ENCODE data around the gene DDX59. TPM values are rescaled to one million over a fixed set of nuclear protein-coding genes. Genes with fewer than 3 reads are reported as not detected.

Gene DDX59
- total RNA-seq, 4 donors from 2014 or later, result 17.9 to 40.8 (median 24.2) TPM

DNA sequence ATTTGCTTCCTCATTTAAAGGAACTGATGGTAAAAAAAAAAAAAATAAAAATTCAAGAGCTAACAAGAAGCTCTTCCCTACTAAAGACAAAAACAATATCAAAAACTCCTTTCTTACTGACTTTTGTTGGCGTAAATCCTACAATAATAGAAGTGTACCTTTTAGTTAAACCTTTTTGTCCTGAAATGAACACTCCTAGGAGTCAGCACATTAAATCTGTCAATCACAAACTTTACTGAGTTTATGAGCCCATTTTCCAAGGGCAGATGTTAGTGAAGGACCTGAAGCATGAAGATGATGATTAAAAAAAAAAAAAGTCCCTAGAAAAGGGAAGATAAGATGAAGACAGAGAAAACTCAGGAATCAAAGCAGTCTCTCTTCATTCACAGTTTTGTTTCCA, 22.6 kb upstream of the DDX59 start:
- intact Hi-C loops (cut with DNase I; ENCODE audit: low total_unique reads), result no loop called here
- TF ChIP-seq, protein P1, sequence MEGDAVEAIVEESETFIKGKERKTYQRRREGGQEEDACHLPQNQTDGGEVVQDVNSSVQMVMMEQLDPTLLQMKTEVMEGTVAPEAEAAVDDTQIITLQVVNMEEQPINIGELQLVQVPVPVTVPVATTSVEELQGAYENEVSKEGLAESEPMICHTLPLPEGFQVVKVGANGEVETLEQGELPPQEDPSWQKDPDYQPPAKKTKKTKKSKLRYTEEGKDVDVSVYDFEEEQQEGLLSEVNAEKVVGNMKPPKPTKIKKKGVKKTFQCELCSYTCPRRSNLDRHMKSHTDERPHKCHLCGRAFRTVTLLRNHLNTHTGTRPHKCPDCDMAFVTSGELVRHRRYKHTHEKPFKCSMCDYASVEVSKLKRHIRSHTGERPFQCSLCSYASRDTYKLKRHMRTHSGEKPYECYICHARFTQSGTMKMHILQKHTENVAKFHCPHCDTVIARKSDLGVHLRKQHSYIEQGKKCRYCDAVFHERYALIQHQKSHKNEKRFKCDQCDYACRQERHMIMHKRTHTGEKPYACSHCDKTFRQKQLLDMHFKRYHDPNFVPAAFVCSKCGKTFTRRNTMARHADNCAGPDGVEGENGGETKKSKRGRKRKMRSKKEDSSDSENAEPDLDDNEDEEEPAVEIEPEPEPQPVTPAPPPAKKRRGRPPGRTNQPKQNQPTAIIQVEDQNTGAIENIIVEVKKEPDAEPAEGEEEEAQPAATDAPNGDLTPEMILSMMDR (IDR thresholded peaks at IDR 0.05), result no peak
- no peak for TF ChIP-seq POLR2A (IDR thresholded peaks at IDR 0.05)
- no peak for DNase-seq (ENCODE audit: low spot score in 2 of 2)
- WGBS, 2 donors, result 84 to 100% methylated on average over 1 of the region's 1 CpG
- H3K4me3 ChIP-seq (ENCODE audit: low read depth, poor library complexity, severe bottlenecking), result no peak overlapping the region

DNA sequence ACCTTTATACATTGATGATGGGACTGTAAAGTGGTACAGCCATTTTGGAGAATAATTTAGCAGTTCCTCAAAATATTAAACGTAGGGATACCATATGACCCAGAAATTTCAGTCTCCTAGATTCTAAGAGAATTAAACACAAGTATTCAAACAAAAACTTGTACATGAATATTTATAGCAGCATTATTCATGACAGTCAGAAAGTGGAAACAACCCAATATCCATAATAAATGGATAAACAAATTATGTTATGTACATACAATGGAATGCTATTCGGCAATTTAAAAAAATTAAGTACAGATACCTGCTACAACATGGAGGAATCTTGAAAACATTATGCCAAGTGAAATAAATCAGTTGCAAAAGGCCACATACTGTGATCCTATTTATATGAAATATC, 16.9 kb upstream of the DDX59 start:
- 22 to 28% methylated on average over 2 of the region's 2 CpGs for WGBS, 2 donors
- intact Hi-C loops (cut with DNase I; ENCODE audit: low total_unique reads), result no loop called here
- no peak for DNase-seq (ENCODE audit: low spot score in 2 of 2)
- TF ChIP-seq POLR2A (IDR thresholded peaks at IDR 0.05), result no peak
- TF ChIP-seq, protein P1 (IDR thresholded peaks at IDR 0.05), result no peak
- H3K4me3 ChIP-seq (ENCODE audit: low read depth, poor library complexity, severe bottlenecking), result no peak overlapping the region

DNA sequence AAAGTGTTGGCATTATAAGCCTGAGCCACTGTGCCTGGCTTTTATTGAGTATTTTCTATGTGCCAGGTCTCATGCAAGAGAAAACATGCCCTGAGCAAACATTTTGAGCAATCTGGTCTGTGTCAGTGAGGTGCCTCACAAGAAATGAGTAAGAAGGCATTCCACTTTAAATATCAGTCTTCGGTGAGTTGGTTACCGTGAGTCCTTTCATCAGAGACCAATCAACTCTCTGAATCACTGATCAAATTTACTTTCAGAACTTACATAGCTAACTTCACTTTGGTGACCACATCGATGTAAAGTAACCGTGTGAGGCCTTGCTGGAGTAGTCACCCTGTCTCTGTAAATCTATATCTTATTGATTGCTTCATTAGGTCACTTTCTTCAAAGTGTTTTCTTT, 14.3 kb upstream of the DDX59 start:
- 70 to 74% methylated on average over 4 of the region's 4 CpGs for WGBS, 2 donors
- intact Hi-C loops (cut with DNase I; ENCODE audit: low total_unique reads), result loop anchor here (5.0 kb wide), 1 partner anchor 38 kb away; no protein-coding TSS in a partner anchor
- TF ChIP-seq, protein P1 (IDR thresholded peaks at IDR 0.05), result no peak
- TF ChIP-seq POLR2A (IDR thresholded peaks at IDR 0.05), result no peak
- no peak overlapping the region for H3K4me3 ChIP-seq (ENCODE audit: low read depth, poor library complexity, severe bottlenecking)
- DNase-seq (ENCODE audit: low spot score in 2 of 2), result no peak

DNA sequence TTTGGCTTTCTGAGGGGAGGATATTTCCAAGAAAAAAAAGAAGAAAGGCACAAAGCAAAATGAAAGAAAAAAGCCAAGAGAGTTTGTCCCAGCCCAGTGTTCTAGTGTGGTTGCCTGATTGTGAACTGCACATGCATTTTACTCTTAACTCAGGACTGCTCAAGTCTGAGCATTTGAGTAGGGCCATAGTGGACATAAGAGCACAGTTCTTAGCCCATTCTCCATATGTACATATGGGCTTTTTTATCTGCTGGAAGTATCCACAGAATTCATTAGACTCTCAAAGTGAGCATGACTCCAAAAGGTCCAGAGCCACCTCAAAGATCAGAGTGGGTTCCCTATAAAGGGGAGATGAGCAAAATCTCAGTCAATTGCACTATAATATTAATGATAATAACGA, 13.6 kb upstream of the DDX59 start:
- WGBS, 2 donors, result 0 to 43% methylated on average over 1 of the region's 1 CpG
- TF ChIP-seq, protein P1 (IDR thresholded peaks at IDR 0.05), result no peak
- TF ChIP-seq POLR2A (IDR thresholded peaks at IDR 0.05), result no peak
- no peak for DNase-seq (ENCODE audit: low spot score in 2 of 2)
- intact Hi-C loops (cut with DNase I; ENCODE audit: low total_unique reads), result loop anchor here (5.0 kb wide), 1 partner anchor 39 kb away; no protein-coding TSS in a partner anchor
- no peak overlapping the region for H3K4me3 ChIP-seq (ENCODE audit: low read depth, poor library complexity, severe bottlenecking)

DNA sequence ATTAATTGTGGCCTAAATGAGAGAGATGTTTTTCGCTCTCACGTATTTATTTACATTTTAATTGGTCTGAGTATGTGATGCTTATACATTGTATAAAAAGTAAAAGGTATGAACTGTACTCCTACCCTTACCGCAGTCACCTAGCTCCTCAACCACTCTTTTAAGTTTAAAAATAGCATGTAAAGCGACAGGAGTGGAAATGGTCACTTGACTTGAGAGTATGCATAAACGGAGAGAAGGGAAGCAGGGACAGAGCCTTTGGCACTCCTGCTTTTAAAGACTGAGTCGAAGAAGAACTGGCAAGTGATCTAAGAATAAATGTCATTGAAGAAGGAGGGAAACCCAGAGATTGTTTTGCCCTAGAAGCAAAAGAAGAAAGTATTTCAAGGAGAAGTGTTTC, 11.5 kb upstream of the DDX59 start:
- H3K4me3 ChIP-seq (ENCODE audit: low read depth, poor library complexity, severe bottlenecking), result no peak overlapping the region
- intact Hi-C loops (cut with DNase I; ENCODE audit: low total_unique reads), result loop anchor here (5.0 kb wide), 1 partner anchor 41 kb away; no protein-coding TSS in a partner anchor
- DNase-seq (ENCODE audit: low spot score in 2 of 2), result no peak
- WGBS, 2 donors, result 77 to 81% methylated on average over 6 of the region's 6 CpGs
- TF ChIP-seq, protein P1 (IDR thresholded peaks at IDR 0.05), result no peak
- TF ChIP-seq POLR2A (IDR thresholded peaks at IDR 0.05), result no peak

DNA sequence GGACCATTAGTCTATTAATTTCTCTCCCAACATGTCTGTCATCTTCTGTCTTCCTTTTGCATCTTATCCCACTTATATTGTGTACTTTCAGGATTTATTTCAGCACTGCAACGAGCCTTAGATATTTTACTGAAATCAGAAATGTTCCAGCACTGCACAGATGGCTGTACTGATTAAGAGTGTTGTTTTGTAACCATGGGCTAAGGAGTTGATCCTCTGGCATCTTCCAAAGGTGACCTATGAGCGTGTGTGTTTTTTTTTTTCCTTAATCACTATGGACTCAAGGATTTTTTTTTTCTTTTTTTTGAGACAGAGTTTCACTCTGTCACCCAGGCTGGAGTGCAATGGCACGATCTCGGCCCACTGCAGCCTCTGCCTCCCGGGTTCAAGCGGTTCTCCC, 7.1 kb upstream of the DDX59 start:
- H3K4me3 ChIP-seq (ENCODE audit: low read depth, poor library complexity, severe bottlenecking), result no peak overlapping the region
- DNase-seq (ENCODE audit: low spot score in 2 of 2), result no peak
- WGBS, 2 donors, result 87 to 92% methylated on average over 6 of the region's 6 CpGs
- intact Hi-C loops (cut with DNase I; ENCODE audit: low total_unique reads), result no loop called here
- TF ChIP-seq POLR2A (IDR thresholded peaks at IDR 0.05), result no peak
- TF ChIP-seq, protein P1 (IDR thresholded peaks at IDR 0.05), result no peak

All from lower leg skin (tissue), 4 donors.